HEK293 (cell line): ENCODE data around the gene SUPT3H.
"Not testable (repeated sequence)": the region's sequence is repeated elsewhere in the genome, so short reads cannot be mapped to it uniquely, and the experiment has no call there.

Experiments used
- CTCF ChIA-PET: fragments of 350-600 bp; formaldehyde crosslinking; extraction: SDS; loops from one replicate; lab custom pipeline; 2021; ENCODE audit warnings: antibody characterized with exemption; lab: Yijun Ruan, JAX
- POLR2A ChIA-PET: fragments of 300-600 bp; formaldehyde crosslinking; extraction: SDS; loops from one replicate; lab custom pipeline; 2020; ENCODE audit warnings: antibody characterized with exemption, inconsistent platforms; lab: Yijun Ruan, JAX
- H3K27ac ChIP-seq: fragments of 200-500 bp; sonication (Bioruptor generic); 2 replicates; pipeline ENCODE4 v1.5.1; 2014; ENCODE audit warnings: low read depth, low read length, control low read depth, inconsistent platforms; ENCODE audit errors: extremely low read depth
- H3K36me3 ChIP-seq, 2 experiments: fragments of 200-500 bp in 1 of 2; sonication (Bioruptor generic) in 1 of 2; 1 replicate in 1 of 2; 2 replicates in 1 of 2; pipeline ENCODE4 v1.5.1; 2014 to 2017; ENCODE audit warnings: inconsistent platforms in 2 of 2, low read length in 2 of 2; ENCODE audit not compliant: control insufficient read depth in 2 of 2, insufficient read depth in 1 of 2
- H3K4me1 ChIP-seq: fragments of 200-500 bp; sonication (Bioruptor generic); 2 replicates; pipeline ENCODE4 v1.5.1; 2014; ENCODE audit warnings: mild to moderate bottlenecking, low read length, inconsistent platforms; ENCODE audit not compliant: control insufficient read depth, insufficient read depth
- H3K4me3 ChIP-seq: 2 replicates; pipeline ENCODE4 v1.5.1; 2011; ENCODE audit warnings: low read depth, mild to moderate bottlenecking, control low read depth, low read length, moderate library complexity
- H3K9me3 ChIP-seq: fragments of 200-500 bp; sonication (Bioruptor generic); 2 replicates; pipeline ENCODE4 v1.5.1; 2014; ENCODE audit warnings: low read depth, low read length, inconsistent platforms; ENCODE audit not compliant: control insufficient read depth, insufficient read depth
- IKZF3 ChIP-seq: fragments of 450-650 bp; IDR thresholded peaks from 2 replicates; pipeline ENCODE4 v1.5.0; 2018; ENCODE audit warnings: missing biosample characterization, mild to moderate bottlenecking, missing genetic modification characterization, moderate library complexity
- SP2 ChIP-seq: fragments of 450-650 bp; formaldehyde crosslinking; IDR thresholded peaks from 2 replicates; pipeline ENCODE4 v1.5.1; 2016; ENCODE audit warnings: missing biosample characterization, missing genetic modification characterization
- SP7 ChIP-seq: fragments of 450-650 bp; formaldehyde crosslinking; IDR thresholded peaks from 2 replicates; pipeline ENCODE4 v1.5.1; 2016; ENCODE audit warnings: missing biosample characterization, missing genetic modification characterization
- TRIM28 ChIP-seq: IDR thresholded peaks from 2 replicates; pipeline ENCODE4 v1.6.1; 2011; ENCODE audit warnings: low read length, control low read depth, borderline replicate concordance
- ZNF132 ChIP-seq: fragments of 450-650 bp; formaldehyde crosslinking; IDR thresholded peaks from 2 replicates; pipeline ENCODE4 v1.5.1; 2017; ENCODE audit warnings: missing biosample characterization, missing genetic modification characterization, borderline replicate concordance
- ZNF266 ChIP-seq: fragments of 450-650 bp; formaldehyde crosslinking; IDR thresholded peaks from 2 replicates; pipeline ENCODE4 v1.5.1; 2016; ENCODE audit warnings: missing biosample characterization, missing genetic modification characterization, low read depth
- ZNF350 ChIP-seq: fragments of 450-650 bp; formaldehyde crosslinking; IDR thresholded peaks from 2 replicates; pipeline ENCODE4 v1.5.0; 2017; ENCODE audit warnings: missing biosample characterization, mild to moderate bottlenecking, missing genetic modification characterization
- ZNF416 ChIP-seq: fragments of 450-650 bp; formaldehyde crosslinking; IDR thresholded peaks from 2 replicates; pipeline ENCODE4 v1.5.1; 2016; ENCODE audit warnings: missing biosample characterization, missing genetic modification characterization
- ZNF544 ChIP-seq: fragments of 450-650 bp; formaldehyde crosslinking; IDR thresholded peaks from 2 replicates; pipeline ENCODE4 v1.5.0; 2017; ENCODE audit warnings: missing biosample characterization, missing genetic modification characterization
- ZNF707 ChIP-seq: fragments of 450-650 bp; formaldehyde crosslinking; IDR thresholded peaks from 2 replicates; pipeline ENCODE4 v1.5.1; 2016; ENCODE audit warnings: missing biosample characterization, missing genetic modification characterization
- ZSCAN23 ChIP-seq: fragments of 450-650 bp; formaldehyde crosslinking; IDR thresholded peaks from 2 replicates; pipeline ENCODE4 v1.5.1; 2016; ENCODE audit warnings: missing biosample characterization, missing genetic modification characterization
- TF ChIP-seq, protein P1 (sequence below): fragments of 450-650 bp; formaldehyde crosslinking; IDR thresholded peaks from 2 replicates; pipeline ENCODE4 v1.5.1; 2016; ENCODE audit warnings: missing biosample characterization, missing genetic modification characterization, low read depth
- TF ChIP-seq, protein P2 (sequence below): fragments of 450-650 bp; formaldehyde crosslinking; IDR thresholded peaks from 2 replicates; pipeline ENCODE4 v1.5.1; 2016; ENCODE audit warnings: missing biosample characterization, missing genetic modification characterization
- TF ChIP-seq, protein P3 (sequence below): fragments of 450-650 bp; formaldehyde crosslinking; IDR thresholded peaks from 2 replicates; pipeline ENCODE4 v1.5.1; 2016; ENCODE audit warnings: missing biosample characterization, missing genetic modification characterization
- TF ChIP-seq, protein P4 (sequence below): fragments of 450-650 bp; formaldehyde crosslinking; IDR thresholded peaks from 2 replicates; pipeline ENCODE4 v1.5.1; 2016; ENCODE audit warnings: missing biosample characterization, missing genetic modification characterization

The SUPT3H gene

DNA sequence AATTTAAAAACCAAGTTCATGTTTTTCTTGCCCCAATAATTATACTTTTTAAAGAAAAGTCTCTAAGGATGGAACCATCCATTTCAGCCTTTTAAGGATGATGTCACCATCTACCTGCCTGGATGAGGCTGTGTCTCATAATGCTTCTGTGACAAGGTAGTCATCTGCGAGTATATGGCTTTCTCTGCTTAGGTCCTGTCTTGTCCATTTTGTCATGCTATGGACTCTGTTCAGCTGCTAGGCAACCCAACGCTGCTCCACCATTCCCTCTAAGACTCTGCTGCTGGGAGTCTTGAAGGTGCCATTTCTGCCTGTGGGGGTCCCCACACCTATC is 509.4 kb downstream of the SUPT3H start:
- Histone ChIP-seq H3K36me3 (no peaks in the 10 kb centered on the region), H3K27ac (no peak overlapping the region), H3K4me1 (no peaks in the 10 kb centered on the region), H3K9me3 (no peaks in the 10 kb centered on the region), H3K4me3 (no peak overlapping the region)
- CTCF ChIA-PET = interaction anchor here (0.6 kb wide), 1 partner anchor 106 kb away, joined by 4 read pairs; no protein-coding TSS in a partner anchor
- POLR2A ChIA-PET = no interaction called here
- TF ChIP-seq SP2 (tag by site-specific recombination) = no peak
- TF ChIP-seq, protein P1, sequence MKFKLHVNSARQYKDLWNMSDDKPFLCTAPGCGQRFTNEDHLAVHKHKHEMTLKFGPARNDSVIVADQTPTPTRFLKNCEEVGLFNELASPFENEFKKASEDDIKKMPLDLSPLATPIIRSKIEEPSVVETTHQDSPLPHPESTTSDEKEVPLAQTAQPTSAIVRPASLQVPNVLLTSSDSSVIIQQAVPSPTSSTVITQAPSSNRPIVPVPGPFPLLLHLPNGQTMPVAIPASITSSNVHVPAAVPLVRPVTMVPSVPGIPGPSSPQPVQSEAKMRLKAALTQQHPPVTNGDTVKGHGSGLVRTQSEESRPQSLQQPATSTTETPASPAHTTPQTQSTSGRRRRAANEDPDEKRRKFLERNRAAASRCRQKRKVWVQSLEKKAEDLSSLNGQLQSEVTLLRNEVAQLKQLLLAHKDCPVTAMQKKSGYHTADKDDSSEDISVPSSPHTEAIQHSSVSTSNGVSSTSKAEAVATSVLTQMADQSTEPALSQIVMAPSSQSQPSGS (tag by site-specific recombination) = peak; percentile 50; the same call in 1 of the 2 replicates

DNA sequence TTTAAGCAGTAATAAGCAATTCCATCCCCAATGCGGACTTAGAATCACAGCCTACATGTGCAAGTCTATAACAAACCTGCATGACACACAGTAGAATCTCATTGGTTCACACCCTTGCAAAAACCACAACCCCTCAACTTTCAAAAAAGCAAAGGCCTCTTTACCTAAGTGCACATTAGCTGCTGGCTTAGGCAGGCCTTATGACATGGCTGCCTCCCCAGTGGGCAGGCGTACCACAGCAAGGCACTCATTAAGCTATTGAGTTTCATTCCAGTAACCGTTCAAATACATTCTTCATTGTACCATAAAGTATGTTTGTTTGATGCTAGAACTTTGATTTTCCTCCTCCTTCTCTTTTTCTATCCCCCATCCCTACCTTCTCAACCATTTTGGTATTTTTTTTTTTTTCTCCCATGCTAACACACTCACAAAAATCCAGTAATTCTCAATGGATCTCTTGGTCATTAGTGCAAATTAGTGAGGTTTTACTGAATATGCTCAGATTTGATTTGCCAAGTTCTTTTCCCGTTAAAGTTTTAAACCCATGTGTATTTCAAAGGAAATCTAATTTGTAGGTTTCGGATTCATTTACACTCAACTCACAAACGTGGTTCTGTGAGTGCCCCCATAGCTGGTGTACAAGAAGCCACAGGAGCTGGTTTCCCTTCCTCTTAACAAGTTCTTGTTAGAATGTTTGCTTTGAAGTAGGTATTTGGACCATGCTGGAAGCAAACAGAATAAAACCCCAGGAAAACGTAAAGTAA is 510.0 kb downstream of the SUPT3H start:
- TF ChIP-seq SP7 (tag by site-specific recombination) = 0 out of 2 replicates have a peak, but pooled peaks have one; percentile 12
- TF ChIP-seq, protein P2, sequence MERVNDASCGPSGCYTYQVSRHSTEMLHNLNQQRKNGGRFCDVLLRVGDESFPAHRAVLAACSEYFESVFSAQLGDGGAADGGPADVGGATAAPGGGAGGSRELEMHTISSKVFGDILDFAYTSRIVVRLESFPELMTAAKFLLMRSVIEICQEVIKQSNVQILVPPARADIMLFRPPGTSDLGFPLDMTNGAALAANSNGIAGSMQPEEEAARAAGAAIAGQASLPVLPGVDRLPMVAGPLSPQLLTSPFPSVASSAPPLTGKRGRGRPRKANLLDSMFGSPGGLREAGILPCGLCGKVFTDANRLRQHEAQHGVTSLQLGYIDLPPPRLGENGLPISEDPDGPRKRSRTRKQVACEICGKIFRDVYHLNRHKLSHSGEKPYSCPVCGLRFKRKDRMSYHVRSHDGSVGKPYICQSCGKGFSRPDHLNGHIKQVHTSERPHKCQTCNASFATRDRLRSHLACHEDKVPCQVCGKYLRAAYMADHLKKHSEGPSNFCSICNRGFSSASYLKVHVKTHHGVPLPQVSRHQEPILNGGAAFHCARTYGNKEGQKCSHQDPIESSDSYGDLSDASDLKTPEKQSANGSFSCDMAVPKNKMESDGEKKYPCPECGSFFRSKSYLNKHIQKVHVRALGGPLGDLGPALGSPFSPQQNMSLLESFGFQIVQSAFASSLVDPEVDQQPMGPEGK = no peak
- TF ChIP-seq, all 188 proteins: peak for 1
- Histone ChIP-seq H3K27ac (no peak overlapping the region), H3K4me1 (no peaks in the 10 kb centered on the region), H3K36me3 (no peaks in the 10 kb centered on the region), H3K9me3 (no peaks in the 10 kb centered on the region), H3K4me3 (no peak overlapping the region)
- ChIA-PET POLR2A (no interaction called here), CTCF (interaction anchor here (0.6 to 0.7 kb wide), 2 partner anchors 105 to 125 kb away, joined by 4 to 6 read pairs; no protein-coding TSS in a partner anchor)

DNA sequence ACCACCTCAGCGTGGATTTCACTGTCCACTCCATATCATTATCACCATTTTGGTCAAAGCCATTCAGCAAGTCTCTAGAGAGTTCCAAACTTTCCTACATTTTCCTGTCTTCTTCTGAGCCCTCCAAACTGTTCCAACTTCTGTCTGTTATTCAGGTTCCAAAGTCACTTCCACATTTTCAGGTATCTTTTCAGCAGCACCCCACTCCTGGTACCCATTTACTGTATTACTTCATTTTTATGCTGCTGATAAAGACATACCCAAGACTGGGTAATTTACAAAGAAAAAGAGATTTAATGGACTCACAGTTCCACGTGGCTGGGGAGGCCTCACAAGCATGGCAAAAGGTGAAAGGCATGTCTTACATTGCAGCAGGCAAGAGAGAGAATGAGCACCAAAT is 512.5 kb downstream of the SUPT3H start:
- POLR2A ChIA-PET = not testable (repeated sequence)
- CTCF ChIA-PET = interaction anchor here (0.6 kb wide), 1 partner anchor 18 kb away, joined by 3 read pairs; no protein-coding TSS in a partner anchor

DNA sequence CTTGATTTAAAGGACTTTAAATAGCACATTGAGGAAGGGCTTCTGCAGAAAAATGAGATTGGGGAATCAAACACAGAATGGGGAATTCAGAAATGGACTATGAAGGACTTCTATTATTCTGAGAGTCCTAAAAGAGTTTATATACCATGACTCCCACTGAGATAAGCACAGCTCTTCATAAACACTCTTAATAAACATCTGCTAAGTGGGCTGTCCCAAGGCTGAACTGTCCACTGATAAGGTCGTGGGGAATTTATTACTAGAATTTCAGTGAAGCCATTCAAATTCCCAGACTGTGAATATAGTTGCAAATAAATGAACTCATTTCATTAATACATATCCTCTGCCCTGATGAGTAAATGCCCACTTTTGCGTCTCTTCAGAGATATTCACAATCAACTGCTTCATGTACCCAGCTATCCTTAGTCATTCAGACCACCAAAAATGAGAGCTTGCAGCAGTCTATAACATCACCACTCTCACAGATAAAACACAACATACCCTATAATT is 517.8 kb downstream of the SUPT3H start:
- TF ChIP-seq ZNF544 (tag by site-specific recombination) (no peak), TRIM28 (no peak), ZSCAN23 (tag by site-specific recombination) (no peak), ZNF350 (tag by site-specific recombination) (no peak), ZNF416 (no peak), ZNF266 (tag by site-specific recombination) (no peak), ZNF132 (no peak), IKZF3 (no peak)
- TF ChIP-seq, protein P3, sequence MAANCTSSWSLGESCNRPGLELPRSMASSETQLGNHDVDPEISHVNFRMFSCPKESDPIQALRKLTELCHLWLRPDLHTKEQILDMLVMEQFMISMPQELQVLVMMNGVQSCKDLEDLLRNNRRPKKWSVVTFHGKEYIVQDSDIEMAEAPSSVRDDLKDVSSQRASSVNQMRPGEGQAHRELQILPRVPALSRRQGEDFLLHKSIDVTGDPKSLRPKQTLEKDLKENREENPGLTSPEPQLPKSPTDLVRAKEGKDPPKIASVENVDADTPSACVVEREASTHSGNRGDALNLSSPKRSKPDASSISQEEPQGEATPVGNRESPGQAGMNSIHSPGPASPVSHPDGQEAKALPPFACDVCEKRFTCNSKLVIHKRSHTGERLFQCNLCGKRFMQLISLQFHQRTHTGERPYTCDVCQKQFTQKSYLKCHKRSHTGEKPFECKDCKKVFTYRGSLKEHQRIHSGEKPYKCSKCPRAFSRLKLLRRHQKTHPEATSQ = no peak
- TF ChIP-seq, protein P4, sequence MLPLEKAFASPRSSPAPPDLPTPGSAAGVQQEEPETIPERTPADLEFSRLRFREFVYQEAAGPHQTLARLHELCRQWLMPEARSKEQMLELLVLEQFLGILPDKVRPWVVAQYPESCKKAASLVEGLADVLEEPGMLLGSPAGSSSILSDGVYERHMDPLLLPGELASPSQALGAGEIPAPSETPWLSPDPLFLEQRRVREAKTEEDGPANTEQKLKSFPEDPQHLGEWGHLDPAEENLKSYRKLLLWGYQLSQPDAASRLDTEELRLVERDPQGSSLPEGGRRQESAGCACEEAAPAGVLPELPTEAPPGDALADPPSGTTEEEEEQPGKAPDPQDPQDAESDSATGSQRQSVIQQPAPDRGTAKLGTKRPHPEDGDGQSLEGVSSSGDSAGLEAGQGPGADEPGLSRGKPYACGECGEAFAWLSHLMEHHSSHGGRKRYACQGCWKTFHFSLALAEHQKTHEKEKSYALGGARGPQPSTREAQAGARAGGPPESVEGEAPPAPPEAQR = no peak
- CTCF ChIA-PET = no interaction called here
- POLR2A ChIA-PET = no interaction called here

More for the DNA sequence above, 512.5 kb downstream of the SUPT3H start:
- H3K9me3 ChIP-seq, H3K4me1 ChIP-seq, H3K36me3 ChIP-seq, H3K27ac ChIP-seq, H3K4me3 ChIP-seq: not testable (repeated sequence)
- TF ChIP-seq ZNF707 (tag by site-specific recombination) = peak; percentile 96

More for the DNA sequence above, 517.8 kb downstream of the SUPT3H start:
- no peaks in the 10 kb centered on the region for H3K9me3 ChIP-seq
- H3K4me1 ChIP-seq = peaks cover 7% of the 10 kb centered on the region; the same call in 1 of the 2 replicates
- H3K4me3 ChIP-seq = no peak overlapping the region
- no peaks in the 10 kb centered on the region for H3K36me3 ChIP-seq
- no peak overlapping the region for H3K27ac ChIP-seq
